Activated T-helper 1 cell treated with Interleukin-2 at 50 U/mL for 16 hours (primary cell): ENCODE measurements around the gene ELFN2.

Experiments used
- DNase-seq: peaks from one replicate; pipeline ENCODE4 v3.0.0-alpha.2; 2020; ENCODE audit warnings: low read depth

ELFN2 gene

DNA sequence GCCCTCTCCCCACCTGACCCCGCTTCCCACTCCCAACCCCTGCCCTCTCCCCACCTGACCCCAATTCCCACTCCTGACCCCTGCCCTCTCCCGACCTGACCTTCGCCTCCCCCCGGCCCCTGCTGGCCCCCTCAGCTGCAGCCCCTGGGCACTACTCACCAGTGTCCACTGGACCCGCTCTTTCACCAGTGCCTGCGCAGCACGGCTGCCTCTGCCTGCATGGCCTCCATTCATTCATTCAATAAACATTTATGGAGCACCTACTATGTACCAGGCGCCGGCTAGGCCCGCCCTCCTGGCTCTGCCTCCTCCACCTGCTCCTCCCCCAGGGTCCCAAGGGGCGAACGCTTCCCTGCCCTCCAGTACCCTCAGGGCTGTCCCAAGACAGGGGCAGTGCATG, 42.6 kb downstream of the ELFN2 start:
- DNase-seq: no peak

DNA sequence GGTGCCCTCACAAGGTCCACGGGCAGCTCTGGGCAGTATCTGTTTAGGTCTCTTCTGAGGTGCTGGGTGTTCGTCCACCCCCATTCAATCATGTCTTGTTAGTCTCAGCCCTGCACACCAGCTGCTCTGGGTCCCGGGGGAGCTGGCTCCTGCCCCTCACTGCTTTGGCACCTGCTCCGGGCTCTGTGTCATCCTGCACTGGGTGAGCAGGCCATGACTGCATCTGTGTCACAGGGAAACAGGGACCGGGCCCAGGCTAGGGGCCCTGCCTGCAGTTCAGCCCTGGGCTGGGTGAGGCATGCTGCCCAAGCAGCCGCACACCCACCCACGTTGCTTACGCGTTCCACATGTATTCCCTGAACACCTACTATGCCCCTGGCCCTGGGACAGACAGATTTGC, 43.9 kb downstream of the ELFN2 start:
- DNase-seq: no peak

DNA sequence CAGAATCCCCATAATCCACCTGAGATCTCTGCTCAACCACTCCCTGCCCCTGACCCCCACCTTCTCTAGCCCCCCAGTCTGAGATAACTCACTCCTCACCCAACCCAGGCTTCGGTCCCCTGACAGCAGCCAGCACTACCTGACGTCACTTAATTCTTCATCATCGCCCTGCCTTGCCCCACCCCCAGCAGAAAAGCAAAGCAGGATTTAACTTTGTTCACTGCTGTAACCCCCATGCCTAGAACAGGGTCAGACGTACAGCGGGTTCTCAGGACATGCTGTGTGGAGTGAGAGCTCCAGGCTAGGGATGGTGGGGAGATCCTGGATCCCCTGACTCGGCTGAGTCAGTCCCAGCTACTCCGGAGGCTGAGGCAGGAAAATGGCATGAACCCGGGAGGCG, 45.8 kb downstream of the ELFN2 start:
- DNase-seq: no peak

DNA sequence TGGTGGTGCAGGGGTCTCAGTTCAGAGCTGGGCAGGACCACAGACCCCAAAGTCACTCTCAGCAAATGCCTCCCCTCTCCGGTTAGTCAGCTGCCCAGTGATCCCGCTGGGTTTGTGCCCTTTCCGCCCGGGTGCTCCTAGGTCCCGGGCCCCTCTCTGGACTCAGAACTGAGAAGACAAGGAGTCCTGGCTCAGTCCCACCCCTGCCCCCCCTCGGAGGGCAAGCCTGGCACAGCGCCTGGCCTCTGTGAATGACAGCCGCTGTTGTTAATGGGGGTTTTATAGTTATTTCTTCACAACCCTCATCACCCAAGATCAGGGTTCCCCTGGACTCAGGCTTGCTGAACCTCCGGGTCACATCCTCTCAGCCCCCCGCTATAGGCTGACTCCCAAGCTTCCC, 47.6 kb downstream of the ELFN2 start:
- no peak for DNase-seq

DNA sequence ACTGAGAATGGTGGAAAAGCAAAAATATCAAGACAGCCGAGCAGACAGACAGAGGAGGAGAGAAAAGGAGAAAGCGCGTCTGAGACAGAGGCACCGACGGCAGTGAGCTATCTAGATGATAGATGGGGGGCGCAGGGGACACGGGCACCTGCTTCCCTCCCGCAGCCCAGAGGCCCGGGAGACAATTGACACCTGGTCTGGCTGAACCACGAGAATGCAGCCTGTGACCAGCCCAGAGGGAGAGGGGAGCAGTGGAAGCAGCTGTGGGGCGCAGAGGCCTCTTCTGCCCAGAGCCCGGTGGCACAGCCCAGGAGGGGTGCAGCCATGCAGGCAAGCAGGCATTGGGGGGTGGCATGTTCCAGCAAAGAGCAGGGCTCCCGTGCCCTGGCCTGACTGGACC, 48.2 kb downstream of the ELFN2 start:
- DNase-seq: no peak

DNA sequence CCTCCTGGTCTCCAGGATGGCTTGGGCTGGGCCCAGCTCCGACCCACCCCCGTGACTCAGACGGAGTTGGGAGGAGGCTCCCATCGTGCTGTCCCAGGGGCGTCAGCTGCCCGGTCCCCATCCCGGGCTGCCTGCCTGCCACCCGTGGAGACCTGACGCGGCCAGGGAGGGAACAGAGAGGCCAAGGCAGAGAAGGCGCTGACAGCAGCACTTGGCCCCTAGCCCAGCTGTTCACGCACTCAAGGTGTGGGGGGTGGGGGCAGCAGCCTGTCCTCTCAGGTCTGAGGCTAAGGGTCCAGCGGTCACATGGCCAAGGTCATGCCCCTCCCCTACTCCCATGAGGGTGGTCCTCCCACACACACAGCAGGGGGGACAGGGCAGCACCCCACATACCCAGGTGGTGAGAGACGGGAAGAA, 48.6 kb downstream of the ELFN2 start:
- DNase-seq: no peak

DNA sequence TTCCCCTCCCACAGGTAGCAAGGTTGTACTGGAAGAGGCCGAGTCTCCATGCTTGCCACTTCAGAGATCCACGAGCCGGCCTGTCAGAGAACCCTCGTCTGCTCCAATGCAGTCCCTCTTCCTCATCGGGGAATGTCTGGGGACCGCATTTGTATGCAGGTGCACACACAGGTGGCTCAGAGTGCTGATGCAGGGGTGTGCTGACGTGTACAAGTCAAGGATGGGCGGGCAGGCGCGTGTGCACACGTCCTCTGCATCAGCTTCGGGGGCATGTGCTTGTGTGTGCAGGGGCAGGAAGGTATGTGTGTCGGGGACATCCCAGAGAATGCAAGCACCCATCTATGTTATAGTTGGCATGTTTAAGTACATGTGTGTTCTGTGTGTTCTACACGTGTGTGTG, 49.4 kb downstream of the ELFN2 start:
- no peak for DNase-seq

DNA sequence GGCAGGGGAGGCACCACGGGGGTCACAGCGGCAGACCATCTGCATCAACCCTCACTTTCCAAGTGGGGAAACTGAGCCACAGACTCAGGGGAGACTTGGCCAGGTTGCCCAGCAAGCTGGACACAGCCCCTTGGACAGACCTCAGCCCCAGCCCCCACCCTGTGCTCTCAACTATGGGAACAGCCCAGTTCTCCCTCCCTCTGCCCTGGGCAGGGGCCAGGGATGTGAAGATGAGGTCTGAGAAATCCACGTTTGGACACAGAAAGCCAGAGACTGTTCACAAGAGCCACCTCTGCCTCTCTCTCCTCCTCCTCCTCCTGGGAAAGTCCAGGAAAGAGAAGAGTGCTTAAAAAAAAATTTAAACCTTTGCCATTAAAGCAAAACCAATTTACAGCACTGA, 50.1 kb downstream of the ELFN2 start:
- DNase-seq: no peak

DNA sequence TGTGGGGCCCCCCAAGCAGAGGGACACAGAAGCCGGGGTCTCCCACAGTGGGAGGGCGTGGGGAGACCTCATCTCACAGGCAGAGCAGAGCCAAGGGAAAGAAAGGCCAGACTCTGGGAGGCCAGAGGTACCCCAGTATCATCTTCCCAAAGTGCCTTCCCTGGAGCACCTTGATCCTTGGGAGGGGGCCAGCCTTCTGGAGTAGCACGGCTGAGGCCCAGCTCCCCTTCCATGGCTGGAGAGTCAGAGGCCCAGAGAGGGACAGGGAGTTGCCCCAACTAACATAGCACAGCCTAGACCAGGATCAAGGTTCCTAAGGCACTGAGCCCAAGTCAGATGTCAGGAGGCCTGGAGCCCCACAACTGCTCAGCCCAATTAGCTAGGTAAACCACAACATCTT, 50.6 kb downstream of the ELFN2 start:
- no peak for DNase-seq

DNA sequence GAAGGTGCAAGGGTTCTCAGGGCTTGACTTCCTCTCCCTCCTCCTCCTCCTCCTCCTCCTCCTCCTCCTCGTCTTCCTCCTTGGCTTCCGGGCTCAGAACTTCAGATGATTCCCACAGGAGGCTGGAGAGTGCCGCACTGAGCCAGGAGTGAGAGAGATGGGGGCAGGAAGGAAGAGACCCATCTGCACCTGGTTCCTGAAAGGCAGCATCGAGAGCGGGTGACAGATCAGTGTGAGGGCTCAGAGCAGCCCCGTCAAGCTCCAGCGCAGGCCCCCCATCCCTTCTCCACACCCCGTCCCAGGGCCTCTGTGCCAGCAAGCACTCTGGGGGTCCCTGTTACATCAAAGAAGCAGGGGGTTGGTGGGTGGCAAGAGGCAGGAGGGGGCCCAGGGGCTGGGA, 51.5 kb downstream of the ELFN2 start:
- no peak for DNase-seq

DNA sequence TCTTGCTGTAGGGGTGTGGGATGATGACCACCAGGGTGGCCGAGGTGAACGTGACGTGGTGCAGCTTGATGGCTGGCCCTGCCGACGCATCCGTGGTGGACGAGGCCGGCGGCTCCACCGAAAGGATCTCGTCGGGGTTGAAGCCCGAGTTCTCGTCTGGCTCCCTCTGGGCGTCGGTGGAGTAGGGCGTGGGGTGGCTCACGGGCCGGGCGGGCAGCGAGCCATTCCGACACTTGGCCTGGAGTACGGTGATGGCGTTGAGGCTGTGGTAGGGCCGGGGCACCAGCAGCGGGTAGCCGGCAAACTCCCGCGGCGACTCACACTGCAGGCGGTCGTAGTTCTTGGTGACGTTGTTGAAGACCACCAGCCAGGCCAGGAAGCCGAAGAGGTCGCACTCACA, 52.7 kb downstream of the ELFN2 start:
- DNase-seq: no peak

DNA sequence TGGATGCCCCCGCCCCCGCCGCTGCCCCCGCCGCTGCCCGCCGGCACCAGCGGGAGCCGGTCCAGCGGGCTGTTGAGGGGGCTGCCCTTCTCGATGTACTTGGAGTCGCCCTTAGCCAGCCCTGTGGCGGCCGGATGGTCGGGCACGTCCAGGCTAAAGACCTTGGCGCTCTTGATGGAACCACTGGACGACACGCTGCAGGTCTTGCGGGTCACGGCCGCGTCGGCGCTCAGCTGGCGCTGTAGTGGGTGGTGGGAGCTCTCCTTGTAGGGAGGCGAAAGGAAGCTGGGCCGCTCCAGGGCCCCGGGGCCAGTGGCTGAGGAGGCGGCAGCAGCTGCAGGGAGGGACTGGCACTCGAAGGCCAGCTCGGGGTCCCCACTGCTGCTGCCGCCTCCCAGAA, 53.8 kb downstream of the ELFN2 start:
- no peak for DNase-seq

DNA sequence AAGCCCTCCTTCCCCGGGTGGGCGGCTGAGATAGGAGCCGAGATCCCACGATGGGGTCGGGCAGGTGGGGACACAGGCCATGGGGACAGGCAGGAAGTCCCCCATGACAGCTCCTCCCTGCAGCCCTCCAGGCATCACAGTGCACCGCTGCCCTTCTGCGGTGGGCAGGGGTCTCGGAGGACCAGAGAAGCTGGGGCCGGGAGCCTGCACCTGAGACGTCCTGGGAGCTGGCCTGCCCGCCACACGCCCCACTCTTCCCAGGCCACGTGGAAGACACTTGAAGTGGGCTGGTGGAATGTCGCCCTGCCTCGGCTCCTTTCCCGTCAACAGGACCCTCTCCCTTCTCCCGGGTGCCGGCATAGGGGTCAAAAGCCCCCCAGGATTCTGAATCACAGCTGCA, 55.4 kb downstream of the ELFN2 start:
- no peak for DNase-seq

DNA sequence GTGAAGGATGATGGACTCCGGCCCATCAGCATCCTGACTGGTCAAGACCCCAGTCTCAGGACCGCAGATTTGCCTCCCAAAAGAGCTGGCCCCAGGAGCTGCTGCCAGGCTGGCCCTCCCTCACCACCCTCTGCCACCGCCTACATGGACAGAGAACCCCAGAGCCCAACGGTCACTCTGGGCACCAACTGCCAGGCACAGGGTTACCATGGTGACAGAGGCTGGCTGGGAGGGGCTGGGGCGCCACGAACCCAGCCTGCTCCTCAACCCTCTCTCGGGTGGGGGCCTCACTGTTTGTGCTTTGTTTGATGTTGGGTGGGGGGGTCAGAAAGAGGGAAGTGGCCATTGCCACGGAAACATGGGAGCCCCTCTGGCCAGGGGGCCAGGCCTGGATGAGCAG, 55.8 kb downstream of the ELFN2 start:
- DNase-seq: no peak

DNA sequence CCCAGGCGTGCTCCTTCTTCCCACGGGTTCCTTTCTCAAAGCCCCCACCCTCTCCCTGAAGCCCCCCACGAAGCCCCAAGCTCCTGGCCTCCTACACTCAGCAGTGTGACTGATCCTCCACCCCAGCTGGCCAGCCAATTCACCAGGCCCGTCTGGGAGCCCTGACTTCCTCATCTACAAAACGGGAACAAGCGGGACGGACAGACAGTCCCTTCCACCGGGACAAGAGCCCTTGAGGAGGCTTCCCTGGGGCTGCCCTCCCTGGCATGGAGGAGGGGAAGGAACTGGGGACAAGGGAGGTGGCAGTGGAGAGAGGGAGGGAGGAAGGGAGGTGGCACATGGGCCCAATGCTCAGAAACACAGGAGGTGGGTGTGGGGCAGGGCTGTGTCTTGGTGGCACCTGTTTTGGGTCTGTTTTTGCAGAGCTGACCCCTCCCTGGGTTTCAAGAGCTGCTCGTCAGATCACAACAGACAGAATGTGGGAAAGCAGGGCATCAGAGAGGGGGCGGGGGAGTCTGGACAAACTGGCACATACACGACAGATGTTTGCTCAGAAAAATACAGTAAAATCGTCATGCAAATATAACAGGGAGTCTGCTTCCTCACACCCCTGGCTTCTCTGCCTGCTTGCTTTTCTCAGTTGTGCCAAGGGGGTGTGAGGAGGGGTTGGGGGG, 56.8 kb downstream of the ELFN2 start:
- DNase-seq: no peak

DNA sequence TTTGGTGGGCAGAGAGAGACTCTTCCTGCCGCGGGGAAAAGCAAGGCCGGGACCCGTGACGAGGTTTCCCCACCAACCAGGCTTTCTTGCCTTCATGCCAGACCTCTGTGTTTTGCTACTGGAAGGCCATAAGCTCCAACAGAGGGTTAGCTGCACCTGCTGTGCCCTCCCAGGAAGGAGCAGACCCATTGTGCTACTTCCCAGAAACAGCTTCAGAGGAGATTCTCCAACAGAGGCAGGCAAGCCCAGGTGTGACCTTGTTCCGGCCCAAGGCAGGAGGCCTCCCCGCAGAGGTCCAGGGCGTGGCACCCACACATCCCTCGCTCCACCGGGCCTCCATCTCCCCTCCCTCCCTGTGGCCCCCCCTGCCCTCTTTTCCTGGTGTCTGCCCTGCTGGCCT, 57.8 kb downstream of the ELFN2 start:
- DNase-seq: no peak

DNA sequence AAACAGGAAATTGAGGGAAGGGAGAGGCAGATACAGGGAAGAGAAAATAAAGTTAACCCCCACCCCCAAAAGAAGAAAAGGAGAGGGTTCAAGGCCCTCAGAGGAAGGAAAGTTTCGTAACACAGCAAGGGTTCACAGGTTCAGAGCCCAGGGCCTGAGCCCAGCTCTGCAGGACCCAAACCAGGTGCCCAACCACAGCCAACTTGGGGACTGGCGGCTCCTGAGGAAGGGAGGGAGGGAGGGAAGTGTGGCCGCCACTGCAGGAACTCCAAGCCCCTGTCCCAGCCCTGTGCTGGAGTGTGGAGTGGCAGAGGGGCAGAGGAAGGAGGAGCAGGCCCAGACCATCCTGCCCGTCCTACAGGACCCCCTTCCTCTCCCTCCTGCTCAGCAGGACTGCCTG, 59.2 kb downstream of the ELFN2 start:
- DNase-seq: no peak

DNA sequence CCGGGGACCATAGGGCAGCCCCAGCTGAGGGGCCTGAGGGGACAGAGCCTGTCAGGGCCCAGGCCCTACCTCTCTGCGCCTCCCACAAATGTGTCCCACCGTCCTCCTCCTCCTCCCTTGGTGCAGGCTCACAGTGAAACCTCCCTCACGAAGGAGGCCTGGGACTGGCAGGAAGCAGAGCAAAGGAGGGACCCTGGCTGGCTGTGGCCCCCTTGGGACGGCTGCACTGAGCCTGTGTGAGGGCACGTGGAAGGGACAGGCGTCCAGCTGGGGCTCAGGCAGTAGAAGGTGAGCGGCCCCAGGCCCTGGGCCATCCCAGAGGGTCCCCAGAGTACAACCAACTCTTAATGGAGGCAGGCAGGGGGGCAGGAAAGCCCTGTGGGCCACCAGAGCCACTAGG, 60.7 kb downstream of the ELFN2 start:
- DNase-seq: no peak

DNA sequence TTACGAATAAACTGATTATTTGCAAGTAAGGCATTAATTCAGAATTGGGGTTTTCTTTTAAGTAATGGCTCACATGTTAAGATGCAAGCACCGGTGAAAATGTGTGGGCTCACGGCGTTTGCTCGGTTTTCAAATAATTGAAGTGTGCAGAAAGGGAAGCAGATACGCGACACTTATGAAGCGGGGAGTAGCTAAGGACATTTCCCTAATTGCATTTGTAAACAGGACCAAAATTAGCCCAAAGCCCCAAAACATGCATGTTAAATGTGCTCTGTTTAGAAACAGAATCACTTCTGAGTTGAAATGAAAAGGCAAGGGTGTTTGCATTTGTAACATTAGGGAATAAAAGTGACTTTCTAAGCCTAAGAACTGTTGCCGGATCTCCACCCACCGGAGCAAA, 61.3 kb downstream of the ELFN2 start:
- DNase-seq: no peak

DNA sequence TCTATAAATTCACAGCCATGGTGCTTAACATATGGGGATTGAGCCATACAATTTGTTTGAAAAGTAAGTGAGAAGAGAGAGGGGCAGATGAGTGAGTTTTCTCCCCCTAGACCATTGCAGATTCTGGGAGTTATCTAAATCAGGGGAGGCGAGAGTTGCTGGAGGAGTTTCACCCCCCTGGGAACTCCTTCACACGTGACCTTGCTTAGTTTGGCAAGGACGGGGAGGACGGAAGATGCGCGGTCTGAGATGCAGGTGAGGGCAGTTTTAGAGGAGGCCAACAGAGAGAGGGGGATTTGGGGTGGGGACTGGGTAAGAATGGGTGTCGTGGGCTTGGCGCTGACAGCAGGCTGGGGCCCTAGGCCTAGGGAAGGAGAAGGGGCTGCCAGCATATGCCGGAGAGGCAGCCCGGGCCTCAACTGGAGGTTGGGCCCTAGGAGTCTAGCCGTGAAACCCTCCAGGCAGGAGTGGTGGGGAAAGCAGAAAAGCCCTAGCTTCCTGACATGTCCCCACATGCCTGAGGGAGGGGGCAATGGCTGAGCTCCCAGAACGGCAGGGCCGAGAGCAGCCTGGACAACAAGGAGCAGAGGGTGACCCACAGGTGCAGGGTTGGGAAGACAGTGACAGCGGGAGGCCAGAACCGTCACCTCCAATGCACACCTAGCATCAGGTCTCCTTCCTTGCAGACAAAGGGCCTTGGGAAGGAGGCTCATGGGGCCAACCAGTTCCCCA, 63.9 kb downstream of the ELFN2 start:
- no peak for DNase-seq

DNA sequence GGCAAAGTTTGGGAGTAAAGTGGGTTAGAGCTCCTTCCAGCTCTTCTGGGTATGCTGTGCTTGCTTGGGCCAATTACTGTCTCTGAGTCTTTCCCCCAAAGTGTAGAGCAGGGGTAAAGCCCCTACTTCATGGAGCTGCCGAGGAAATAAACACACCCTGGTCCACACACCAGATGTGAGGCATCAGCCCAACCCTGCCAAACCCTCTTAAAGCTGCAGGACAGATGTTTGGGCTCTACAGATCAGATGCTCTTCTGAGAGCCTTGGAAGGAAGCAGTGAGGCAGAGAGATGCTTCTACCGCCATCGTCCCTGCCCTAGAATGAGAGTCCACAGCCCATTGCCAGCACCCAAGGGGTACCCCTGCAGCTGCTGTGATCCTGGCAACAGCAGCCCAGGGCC, 64.7 kb downstream of the ELFN2 start:
- DNase-seq: no peak

DNA sequence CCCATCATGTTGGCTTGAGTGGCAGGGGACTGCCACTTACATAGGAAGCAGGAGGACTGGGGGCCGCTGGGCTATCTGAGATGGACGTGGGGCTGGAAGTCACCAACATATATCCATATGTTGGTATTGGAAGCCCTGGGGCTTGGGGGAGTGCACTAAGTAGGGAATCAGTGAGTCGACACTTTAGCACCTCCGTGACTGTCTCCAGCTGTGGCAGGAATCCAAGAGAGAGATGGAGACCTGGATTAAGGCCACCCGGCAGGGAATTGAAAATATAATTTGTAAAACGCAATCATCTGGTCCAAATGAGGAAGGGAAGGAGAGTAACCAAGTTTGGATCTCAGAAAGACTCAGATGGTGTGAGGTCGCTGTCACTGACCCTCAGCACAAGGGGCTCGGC, 68.4 kb downstream of the ELFN2 start:
- no peak for DNase-seq

DNA sequence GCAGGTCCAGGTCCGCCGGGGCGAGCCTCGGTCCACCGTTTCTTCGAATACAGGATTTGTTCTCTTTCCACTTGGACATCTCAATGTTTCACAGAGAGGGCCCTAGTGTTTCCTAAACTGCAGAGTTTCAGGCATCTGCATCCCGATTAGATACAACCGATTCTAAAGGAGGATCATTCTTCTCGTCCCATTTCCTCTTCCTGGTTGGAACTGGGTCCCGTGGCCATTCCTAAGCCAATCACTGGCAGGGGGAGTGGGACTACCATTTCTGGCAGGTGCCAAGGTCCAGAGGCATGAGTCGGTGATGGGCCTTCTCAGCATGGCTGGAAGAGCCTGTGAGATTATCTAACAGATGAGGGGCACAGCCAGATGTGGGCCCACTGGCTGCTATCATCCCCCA, 68.9 kb downstream of the ELFN2 start:
- DNase-seq: no peak

DNA sequence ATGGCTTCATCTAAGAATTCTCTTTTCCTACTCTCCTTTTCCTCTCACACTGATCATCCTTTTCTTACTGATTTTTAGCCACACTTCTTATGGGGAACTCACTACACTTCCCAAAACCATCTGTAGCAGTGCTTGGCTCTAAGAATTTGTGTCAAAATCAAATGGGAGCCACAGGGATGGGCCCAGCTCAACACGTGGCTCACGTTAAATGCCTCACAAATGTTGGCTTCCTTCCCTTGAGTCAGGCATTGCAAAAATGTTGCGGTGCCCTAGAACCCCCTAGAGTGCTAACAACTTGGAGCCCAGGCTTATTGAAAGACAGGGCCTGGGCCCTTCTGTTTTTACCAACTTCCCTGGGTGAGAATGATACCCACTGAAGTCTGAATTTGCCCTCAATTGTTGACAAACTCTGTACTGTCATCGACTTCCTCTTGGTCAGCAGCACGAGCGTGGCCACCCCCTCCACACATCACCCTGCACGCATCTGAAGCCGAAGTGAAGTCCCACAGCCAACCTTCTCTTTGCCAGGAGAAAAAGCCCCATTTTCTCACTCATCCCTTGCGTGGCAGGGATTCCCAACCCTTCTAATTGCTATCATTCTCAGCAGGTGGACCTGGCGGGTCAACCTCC, 69.7 kb downstream of the ELFN2 start:
- no peak for DNase-seq
